GM04503 (cell line): ENCODE results near the gene ADGRL4.
"Not testable (repeated sequence)": the region's sequence is repeated elsewhere in the genome, so short reads cannot be mapped to it uniquely, and the experiment has no call there.

ENCODE experiments used
- DNase-seq: peaks from one replicate; pipeline ENCODE4 v3.0.0-alpha.2; 2012; ENCODE audit warnings: low read depth

The ADGRL4 gene

GRCh38 chr1:79006564-79006963, at the start of gene ADGRL4:
ADGRL4 (minus strand) TSS chr1:79006730; CDS start chr1:79006654, 76 bp downstream.
- no peak for DNase-seq

- DNase-seq: no peak
Observed at GRCh38 chr1:79055856-79056255, 49.3 kb upstream of the ADGRL4 start.

- no peak for DNase-seq
Observed at GRCh38 chr1:79052829-79053449, 46.4 kb upstream of the ADGRL4 start.

GRCh38 chr1:79044974-79045650, 38.6 kb upstream of the ADGRL4 start:
- DNase-seq: no peak

- DNase-seq: peak; percentile 54
Observed at GRCh38 chr1:79043506-79043905, 37.0 kb upstream of the ADGRL4 start.

- no peak for DNase-seq
Observed at GRCh38 chr1:79042539-79042938, 36.0 kb upstream of the ADGRL4 start.

GRCh38 chr1:79042117-79042516, 35.6 kb upstream of the ADGRL4 start:
- DNase-seq: no peak

- DNase-seq: no peak
Observed at GRCh38 chr1:79041666-79042065, 35.1 kb upstream of the ADGRL4 start.

GRCh38 chr1:79040424-79041082, 34.0 kb upstream of the ADGRL4 start:
- DNase-seq: no peak

- no peak for DNase-seq
Observed at GRCh38 chr1:79037085-79037484, 30.6 kb upstream of the ADGRL4 start.

GRCh38 chr1:79012500-79012899, 6.0 kb upstream of the ADGRL4 start:
- no peak for DNase-seq

GRCh38 chr1:79010589-79010988, 4.1 kb upstream of the ADGRL4 start:
- DNase-seq: no peak

GRCh38 chr1:79005945-79006344, 585 bp downstream of the ADGRL4 start:
- no peak for DNase-seq

GRCh38 chr1:79004916-79005315, 1.6 kb downstream of the ADGRL4 start:
- DNase-seq: no peak

- DNase-seq: no peak
Observed at GRCh38 chr1:78996791-78997190, 9.7 kb downstream of the ADGRL4 start.

- no peak for DNase-seq
Observed at GRCh38 chr1:78987042-78987441, 19.5 kb downstream of the ADGRL4 start.

GRCh38 chr1:78980511-78980910, 26.0 kb downstream of the ADGRL4 start:
- DNase-seq: peak; percentile 3

- DNase-seq: no peak
Observed at GRCh38 chr1:78972723-78973122, 33.8 kb downstream of the ADGRL4 start.

GRCh38 chr1:78967091-78967490, 39.4 kb downstream of the ADGRL4 start:
- not testable (repeated sequence) for DNase-seq

GRCh38 chr1:78958711-78959110, 47.8 kb downstream of the ADGRL4 start:
- no peak for DNase-seq

GRCh38 chr1:78950826-78951225, 55.7 kb downstream of the ADGRL4 start:
- no peak for DNase-seq

- DNase-seq: no peak
Observed at GRCh38 chr1:78949227-78949626, 57.3 kb downstream of the ADGRL4 start.

GRCh38 chr1:78919150-78919549, 87.4 kb downstream of the ADGRL4 start:
- no peak for DNase-seq
